A549 treated with ZK216348 at 1 μM for 4 hours (cell line): ENCODE results near the gene TEDDM1. TPM values are rescaled to one million over a fixed set of nuclear protein-coding genes. Genes with fewer than 3 reads are reported as not detected.

Source experiments
- total RNA-seq: library from RNA; stranded (reverse); fragments of 200-300 nt; extraction: Qiagen RNA extraction; gene quantifications from 5 replicates; pipeline ENCODE4 v1.2.3, GENCODE V29; 2022; ENCODE audit warnings: low read depth

Gene TEDDM1
- total RNA-seq, result not detected in 5 replicates

GRCh38 chr1:182400567-182400966 lies at the start of gene TEDDM1:
TSS of gene TEDDM1 (minus strand) at chr1:182400667. CDS start at chr1:182400485, 182 bp downstream.

GRCh38 chr1:182450087-182450486 lies 49.6 kb upstream of the TEDDM1 start, which contains the start of gene RGSL1:
TSS of gene RGSL1 (plus strand) at chr1:182450146. CDS start at chr1:182450166, 20 bp downstream.

GRCh38 chr1:182391362-182392049 lies 9.0 kb downstream of the TEDDM1 start, which contains the start of gene GLUL:
TSS of gene GLUL (minus strand) at chr1:182391790. CDS start at chr1:182388737, 3,053 bp downstream.

Other genes starting within 250 kb of the TEDDM1 start
- gene GLUL, start 8.9 kb downstream of the TEDDM1 start, total RNA-seq, result 15.5 to 23.8 TPM (median 18.7 TPM) in 5 replicates
- gene RGSL1, start 49.5 kb upstream of the TEDDM1 start, total RNA-seq, result not detected in 5 replicates
- gene RNASEL, start 188.6 kb upstream of the TEDDM1 start, total RNA-seq, result 1.3 to 2.4 TPM (median 2.2 TPM) in 5 replicates
- 0.14 to 0.33 TPM (median 0.24 TPM) in 5 replicates for gene RGS16, start 203.7 kb upstream of the TEDDM1 start, total RNA-seq